HG03439 (cell line): Measurements from ENCODE around the gene TELO2.

ENCODE experiments used
- ATAC-seq: cut with Tn5 transposase; IDR thresholded peaks from one replicate; pipeline ENCODE4 v1.9.1; 2021; ENCODE audit warnings: mild to moderate bottlenecking, moderate library complexity; ENCODE audit not compliant: unreplicated experiment

The TELO2 gene

GRCh38 chr16:1511662-1512569, 18.8 kb downstream of the TELO2 start:
- ATAC-seq, result no peak

- no peak for ATAC-seq
Measured at GRCh38 chr16:1512774-1513173, 19.6 kb downstream of the TELO2 start.

GRCh38 chr16:1514507-1514906, 21.3 kb downstream of the TELO2 start:
- ATAC-seq, result no peak

GRCh38 chr16:1518626-1519135, 25.5 kb downstream of the TELO2 start:
- ATAC-seq, result no peak

- no peak for ATAC-seq
Measured at GRCh38 chr16:1519831-1520230, 26.7 kb downstream of the TELO2 start.

GRCh38 chr16:1520461-1520860, 27.3 kb downstream of the TELO2 start:
- no peak for ATAC-seq

DNA sequence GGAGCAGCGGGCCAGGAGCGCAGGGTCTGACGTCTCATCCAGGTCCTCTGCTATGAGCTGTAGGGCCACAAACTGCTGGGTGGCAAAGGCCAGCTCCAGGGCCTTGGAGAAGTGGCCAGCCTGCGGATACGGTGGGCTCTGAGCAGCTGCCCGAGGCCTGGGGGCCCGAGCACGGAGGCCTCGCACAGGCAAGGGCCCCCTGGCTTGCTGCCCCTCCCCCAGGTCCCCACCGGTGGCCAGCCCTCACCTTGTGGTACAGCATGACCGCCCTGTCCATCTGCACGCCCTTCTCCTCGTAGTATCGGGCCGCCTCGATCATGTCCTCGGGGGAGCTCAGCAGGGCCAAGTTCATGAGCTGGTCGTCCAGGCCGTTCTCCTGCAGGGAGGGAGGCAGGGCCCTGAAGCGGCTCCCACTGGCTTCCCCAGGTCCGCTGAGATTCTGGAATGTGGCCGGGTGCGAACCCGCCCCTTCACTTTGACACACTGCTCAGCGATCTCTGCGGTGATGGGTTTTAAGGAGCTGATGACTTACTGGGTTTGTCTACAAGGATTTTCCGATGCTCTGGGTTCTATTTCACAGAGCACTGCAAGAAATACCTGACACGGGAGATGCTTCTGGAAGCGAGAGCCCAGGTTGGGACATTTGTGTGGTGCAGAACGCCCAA, 30.6 kb downstream of the TELO2 start:
- no peak for ATAC-seq

GRCh38 chr16:1524366-1524765, 31.2 kb downstream of the TELO2 start:
- no peak for ATAC-seq

- no peak for ATAC-seq
Measured at GRCh38 chr16:1525871-1526607, 32.9 kb downstream of the TELO2 start.

DNA sequence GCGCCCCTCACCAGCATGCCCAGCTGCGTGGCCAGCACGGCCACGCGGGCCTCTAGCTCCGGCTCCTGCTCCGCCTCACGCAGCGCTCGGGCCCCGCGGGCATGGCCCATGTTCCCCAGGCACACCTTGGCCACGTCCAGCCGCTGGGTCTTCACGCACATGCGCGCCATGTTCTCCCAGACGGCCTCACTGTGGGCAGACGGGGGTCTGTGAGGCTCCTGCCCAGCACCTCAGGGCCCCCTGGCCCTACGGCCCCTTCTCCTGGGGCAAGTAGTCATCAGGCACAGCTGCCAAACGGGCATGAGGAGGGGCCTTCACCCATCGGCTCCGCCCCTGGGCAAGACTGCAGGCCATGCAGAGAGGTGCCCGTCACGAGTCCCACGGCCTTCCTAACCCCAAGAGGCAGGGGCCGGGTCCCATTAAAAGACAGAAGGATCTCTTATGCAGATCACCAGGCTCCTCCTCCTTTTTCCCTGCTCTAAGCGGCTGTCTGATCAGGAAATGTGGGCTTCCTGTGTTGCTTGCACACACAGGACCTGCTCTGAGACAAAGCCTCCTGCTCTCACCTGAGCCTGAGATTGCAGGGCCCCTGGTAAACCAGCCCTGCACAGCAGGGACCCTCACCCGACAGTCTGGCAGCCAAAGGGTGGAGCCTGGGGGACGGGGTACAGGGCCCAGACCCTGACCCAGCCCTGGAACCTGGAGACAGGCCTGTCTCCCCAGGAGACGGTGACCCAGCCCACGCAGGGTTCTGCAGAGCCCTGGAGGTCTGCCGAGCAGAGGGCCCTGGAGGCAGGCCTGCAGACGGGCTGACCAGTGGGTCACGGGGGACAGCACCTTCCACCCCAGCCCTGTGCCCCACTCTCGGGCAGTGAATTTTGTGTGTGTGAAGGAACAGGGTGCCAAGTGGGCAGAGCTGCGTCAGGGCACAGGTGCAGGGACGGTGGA, 33.7 kb downstream of the TELO2 start:
- ATAC-seq, result no peak

GRCh38 chr16:1527836-1528811, 35.0 kb downstream of the TELO2 start:
- no peak for ATAC-seq

GRCh38 chr16:1528921-1529537, 35.9 kb downstream of the TELO2 start:
- ATAC-seq, result no peak

- ATAC-seq, result no peak
Measured at GRCh38 chr16:1530349-1530882, 37.3 kb downstream of the TELO2 start.

DNA sequence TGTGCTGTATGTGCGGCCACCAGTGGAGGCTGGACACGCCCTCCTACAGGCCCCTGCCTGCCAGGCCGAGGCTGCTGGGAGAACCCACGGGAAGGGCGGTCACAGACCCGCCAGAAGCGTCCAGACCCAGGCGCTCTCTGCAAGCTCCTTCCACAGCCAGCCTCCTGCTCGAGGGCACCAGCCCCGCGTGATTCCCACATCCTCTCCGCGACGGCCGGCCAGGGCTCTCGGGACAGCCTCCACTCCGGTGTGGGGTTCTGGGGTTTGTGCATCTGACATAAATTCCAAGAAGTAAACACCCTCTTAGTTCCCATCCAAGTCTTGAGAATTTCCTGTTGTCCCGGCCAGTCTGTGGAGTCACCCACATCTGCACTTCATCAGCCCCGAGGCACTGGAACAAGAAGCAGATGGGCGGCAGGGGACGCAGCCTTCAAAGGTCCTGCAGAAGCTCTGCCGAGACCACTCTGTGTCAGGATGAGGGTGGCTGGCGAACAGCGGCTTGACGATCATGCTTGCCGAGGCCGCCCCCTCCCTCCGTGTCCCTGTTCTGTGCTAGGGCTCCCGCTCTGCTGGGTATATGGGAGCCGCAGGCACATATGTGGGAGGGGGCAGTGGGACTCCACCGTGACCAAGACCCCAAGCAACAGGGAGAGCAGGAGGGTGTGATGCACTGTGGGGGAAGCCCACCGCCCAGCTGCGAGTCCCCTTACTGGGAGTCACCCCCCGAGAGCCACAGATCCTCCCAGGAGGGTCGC, 37.9 kb downstream of the TELO2 start:
- ATAC-seq, result no peak

- ATAC-seq, result no peak
Measured at GRCh38 chr16:1531638-1531910, 38.4 kb downstream of the TELO2 start.

DNA sequence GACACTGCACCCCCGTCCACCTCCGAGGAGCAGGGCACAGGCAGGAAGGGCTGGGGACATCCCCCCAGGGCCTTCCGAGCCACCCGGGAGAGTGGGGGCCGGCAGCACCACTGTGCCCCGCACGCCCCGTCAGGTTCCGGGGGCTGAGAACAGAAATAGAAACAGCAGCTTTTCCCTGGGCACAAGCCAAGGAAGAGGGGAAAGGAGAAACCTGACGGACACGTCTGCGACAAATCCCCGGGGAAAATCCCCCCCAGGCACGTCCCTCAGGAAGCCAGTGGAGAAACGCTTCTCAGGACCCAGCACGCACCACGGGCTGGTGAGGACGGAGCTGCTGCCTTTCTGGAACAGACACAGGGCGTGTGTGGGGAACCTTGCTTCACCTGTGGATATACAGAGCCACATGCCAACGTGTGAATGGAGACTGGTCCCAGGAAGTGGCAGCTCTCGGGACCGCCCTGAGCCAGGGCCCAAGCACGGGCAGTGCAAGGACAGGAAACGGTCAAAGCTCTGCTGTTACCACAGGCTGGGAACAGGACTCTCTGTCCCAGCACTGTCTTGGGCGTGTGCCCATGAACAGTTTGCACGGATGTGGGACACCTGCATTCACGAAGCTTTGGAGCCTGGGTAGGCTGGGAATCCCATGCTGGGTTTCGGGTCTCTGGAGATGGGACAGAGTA, 39.1 kb downstream of the TELO2 start:
- no peak for ATAC-seq

- no peak for ATAC-seq
Measured at GRCh38 chr16:1532771-1533170, 39.6 kb downstream of the TELO2 start.
